Measurements from ENCODE around the gene SERPINA7. TPM values are rescaled to one million over a fixed set of nuclear protein-coding genes. Genes with fewer than 3 reads are reported as not detected.
"Not testable (repeated sequence)": the region's sequence is repeated elsewhere in the genome, so short reads cannot be mapped to it uniquely, and the experiment has no call there.

Gene SERPINA7
- total and polyA plus RNA-seq, 11 donors: not detected

- Histone ChIP-seq H3K36me3 (no peaks in the 10 kb centered on the region), H3K27me3 (no peaks in the 10 kb centered on the region), H3K4me1 (no peaks in the 10 kb centered on the region), H3K4me3 (no peak overlapping the region), H3K9me3 (no peaks in the 10 kb centered on the region), H3K27ac (no peak overlapping the region)
- ATAC-seq: no peak
- intact Hi-C loops (cut with DNase I): no loop called here
- DNase-seq: no peak
- WGBS, 4 donors: 31 to 59% (median 47%) methylated on average over 1 of the region's 1 CpG
- TF ChIP-seq CTCF (IDR thresholded peaks at IDR 0.05): no peak
- TF ChIP-seq POLR2A (IDR thresholded peaks at IDR 0.05): no peak
Observed at GRCh38 chrX:105999294-105999693, 39.2 kb downstream of the SERPINA7 start.

- H3K4me1 ChIP-seq; H3K9me3 ChIP-seq; ATAC-seq; DNase-seq; H3K36me3 ChIP-seq; intact Hi-C loops (cut with DNase I); H3K4me3 ChIP-seq; H3K27me3 ChIP-seq; H3K27ac ChIP-seq: not testable (repeated sequence)
- 59 to 70% (median 66%) methylated on average over 5 of the region's 5 CpGs for WGBS, 4 donors
Observed at GRCh38 chrX:105988487-105988886, 50.0 kb downstream of the SERPINA7 start.

Other genes starting within 250 kb of the SERPINA7 start
- 1 to 10 TPM in 7 of 9 donors, under 1 TPM in 2; 0.72 to 5.4 (median 2.8) TPM for gene NRK, start 216.2 kb downstream of the SERPINA7 start, total RNA-seq
- under 1 TPM; 0.43 to 0.53 TPM for gene NRK, start 216.2 kb downstream of the SERPINA7 start, polyA plus RNA-seq
- gene PWWP3B, start 129.6 kb upstream of the SERPINA7 start, total RNA-seq: 10 to 100 TPM in 5 of 9 donors, 1 to 10 TPM in 4; 5.4 to 14.7 (median 10.3) TPM
- gene PWWP3B, start 129.6 kb upstream of the SERPINA7 start, polyA plus RNA-seq: 1 to 10 TPM; 1.9 to 2.0 TPM